HG03175 (cell line): ENCODE measurements around the gene EXOC3L4.
"Not testable (repeated sequence)": the region's sequence is repeated elsewhere in the genome, so short reads cannot be mapped to it uniquely, and the experiment has no call there.

Experiments
- ATAC-seq: cut with Tn5 transposase; IDR thresholded peaks from one replicate; pipeline ENCODE4 v1.9.1; 2021; ENCODE audit warnings: mild to moderate bottlenecking, moderate library complexity; ENCODE audit not compliant: unreplicated experiment

Gene EXOC3L4

GRCh38 chr14:103103461-103104388 lies 9.2 kb downstream of the EXOC3L4 start:
- ATAC-seq = no peak

GRCh38 chr14:103104389-103104653 lies 9.8 kb downstream of the EXOC3L4 start:
- no peak for ATAC-seq

- ATAC-seq = peak; percentile 50
These were observed 10.3 kb downstream of the EXOC3L4 start for GRCh38 chr14:103104654-103105452.

- ATAC-seq = no peak
These were observed 11.1 kb downstream of the EXOC3L4 start for GRCh38 chr14:103105580-103106150.

- ATAC-seq = no peak
These were observed 12.9 kb downstream of the EXOC3L4 start for GRCh38 chr14:103107455-103107854.

- no peak for ATAC-seq
These were observed 13.6 kb downstream of the EXOC3L4 start for GRCh38 chr14:103107941-103108748.

- no peak for ATAC-seq
These were observed 14.3 kb downstream of the EXOC3L4 start for GRCh38 chr14:103108749-103109207.

- ATAC-seq = no peak
These were observed 15.3 kb downstream of the EXOC3L4 start for GRCh38 chr14:103109535-103110441.

GRCh38 chr14:103110681-103111231 lies 16.2 kb downstream of the EXOC3L4 start:
- no peak for ATAC-seq

GRCh38 chr14:103111232-103111868 lies 16.8 kb downstream of the EXOC3L4 start:
- no peak for ATAC-seq

GRCh38 chr14:103112400-103113243 lies 18.1 kb downstream of the EXOC3L4 start:
- no peak for ATAC-seq

- no peak for ATAC-seq
These were observed 18.8 kb downstream of the EXOC3L4 start for GRCh38 chr14:103113303-103113702.

GRCh38 chr14:103113774-103114173 lies 19.2 kb downstream of the EXOC3L4 start:
- ATAC-seq = no peak

- ATAC-seq = not testable (repeated sequence)
These were observed 20.7 kb downstream of the EXOC3L4 start for GRCh38 chr14:103115086-103115679.

- ATAC-seq = no peak
These were observed 21.5 kb downstream of the EXOC3L4 start for GRCh38 chr14:103115845-103116572.

GRCh38 chr14:103116636-103117035 lies 22.1 kb downstream of the EXOC3L4 start:
- ATAC-seq = no peak

- ATAC-seq = not testable (repeated sequence)
These were observed 23.0 kb downstream of the EXOC3L4 start for GRCh38 chr14:103117499-103117898.
